AG08395 (cell line): Measurements from ENCODE around the gene DMD.
"Not testable (repeated sequence)": the region's sequence is repeated elsewhere in the genome, so short reads cannot be mapped to it uniquely, and the experiment has no call there.

Experiments used
- DNase-seq: peaks from one replicate; pipeline ENCODE4 v3.0.0; 2012; ENCODE audit warnings: mixed read lengths, low spot score

Gene DMD

GRCh38 chrX:33149580-33149979 lies 61.8 kb downstream of the DMD start:
- DNase-seq = no peak

- DNase-seq = no peak
These were observed 62.3 kb downstream of the DMD start for GRCh38 chrX:33149085-33149484.

GRCh38 chrX:33142331-33142730 lies 69.0 kb downstream of the DMD start:
- no peak for DNase-seq

- DNase-seq = no peak
These were observed 72.6 kb downstream of the DMD start for GRCh38 chrX:33138677-33139249.

- no peak for DNase-seq
These were observed 77.2 kb downstream of the DMD start for GRCh38 chrX:33134164-33134563.

- no peak for DNase-seq
These were observed 78.0 kb downstream of the DMD start for GRCh38 chrX:33133320-33133719.

- no peak for DNase-seq
These were observed 78.8 kb downstream of the DMD start for GRCh38 chrX:33132569-33132968.

- DNase-seq = no peak
These were observed 81.7 kb downstream of the DMD start for GRCh38 chrX:33129607-33130006.

GRCh38 chrX:33128048-33128805 lies 83.1 kb downstream of the DMD start:
- DNase-seq = no peak

GRCh38 chrX:33126469-33126868 lies 84.9 kb downstream of the DMD start:
- no peak for DNase-seq

- DNase-seq = no peak
These were observed 101.5 kb downstream of the DMD start for GRCh38 chrX:33109858-33110257.

GRCh38 chrX:33106737-33107136 lies 104.6 kb downstream of the DMD start:
- DNase-seq = no peak

GRCh38 chrX:33095079-33095478 lies 116.3 kb downstream of the DMD start:
- no peak for DNase-seq

GRCh38 chrX:33087411-33087810 lies 123.9 kb downstream of the DMD start:
- no peak for DNase-seq

- DNase-seq = no peak
These were observed 124.5 kb downstream of the DMD start for GRCh38 chrX:33086886-33087285.

GRCh38 chrX:33082371-33082770 lies 129.0 kb downstream of the DMD start:
- DNase-seq = no peak

GRCh38 chrX:33078273-33078672 lies 133.1 kb downstream of the DMD start:
- DNase-seq = no peak

- DNase-seq = not testable (repeated sequence)
These were observed 137.7 kb downstream of the DMD start for GRCh38 chrX:33073660-33074059.

- no peak for DNase-seq
These were observed 145.9 kb downstream of the DMD start for GRCh38 chrX:33065415-33065814.

- no peak for DNase-seq
These were observed 149.3 kb downstream of the DMD start for GRCh38 chrX:33062041-33062440.

GRCh38 chrX:33053001-33053400 lies 158.3 kb downstream of the DMD start:
- DNase-seq = no peak

- no peak for DNase-seq
These were observed 165.5 kb downstream of the DMD start for GRCh38 chrX:33045882-33046281.

- no peak for DNase-seq
These were observed 166.1 kb downstream of the DMD start for GRCh38 chrX:33045245-33045644.

GRCh38 chrX:33041141-33041540 lies 170.2 kb downstream of the DMD start:
- DNase-seq = no peak
